ENCODE measurements around the gene GPX1. TPM values are rescaled to one million over a fixed set of nuclear protein-coding genes. Genes with fewer than 3 reads are reported as not detected.

Gene GPX1
- total and polyA plus RNA-seq, 2 of the 8 experiments (the other 6 are each of a cell fraction or from before 2014, with no cell fraction given): 250 to 757 TPM

DNA sequence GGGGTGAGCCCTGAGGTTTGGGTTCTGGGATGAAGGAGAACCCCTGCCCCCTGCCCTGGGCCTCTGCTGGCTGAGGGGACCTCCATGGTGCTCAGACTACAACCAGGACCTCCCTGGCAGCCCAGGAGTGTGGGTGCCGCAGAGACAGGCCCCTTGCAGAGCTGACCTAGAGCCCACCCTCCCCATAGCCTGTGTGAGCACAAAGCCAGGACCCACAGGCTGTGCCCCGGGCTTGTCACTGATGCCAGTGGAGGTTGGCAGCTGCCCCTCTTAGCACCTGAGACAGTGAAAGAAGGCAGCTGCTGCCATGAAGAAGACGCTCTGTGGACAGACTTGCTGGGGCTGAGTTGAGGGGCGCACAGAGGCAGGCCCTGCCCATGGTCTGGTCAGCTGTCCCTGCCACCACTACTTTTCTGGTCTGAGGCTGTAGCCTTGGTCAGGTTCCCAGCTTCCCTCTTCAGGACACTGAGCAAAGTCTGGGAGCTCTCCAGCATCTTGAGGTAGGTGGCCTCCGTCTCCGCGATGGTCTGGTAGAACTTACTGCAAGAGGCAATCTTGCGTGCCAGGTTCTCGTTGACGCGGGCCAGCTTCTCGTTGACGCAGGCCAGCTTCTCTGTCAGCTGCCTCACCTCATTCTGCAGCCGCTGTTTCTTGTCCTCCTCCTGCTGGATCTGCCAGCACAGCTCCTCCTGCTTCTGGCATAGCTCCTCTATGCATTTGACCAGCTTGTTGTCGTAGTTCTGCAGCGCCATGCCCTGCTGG lies 41.3 kb downstream of the GPX1 start (continued):
- TF ChIP-seq, protein P1, sequence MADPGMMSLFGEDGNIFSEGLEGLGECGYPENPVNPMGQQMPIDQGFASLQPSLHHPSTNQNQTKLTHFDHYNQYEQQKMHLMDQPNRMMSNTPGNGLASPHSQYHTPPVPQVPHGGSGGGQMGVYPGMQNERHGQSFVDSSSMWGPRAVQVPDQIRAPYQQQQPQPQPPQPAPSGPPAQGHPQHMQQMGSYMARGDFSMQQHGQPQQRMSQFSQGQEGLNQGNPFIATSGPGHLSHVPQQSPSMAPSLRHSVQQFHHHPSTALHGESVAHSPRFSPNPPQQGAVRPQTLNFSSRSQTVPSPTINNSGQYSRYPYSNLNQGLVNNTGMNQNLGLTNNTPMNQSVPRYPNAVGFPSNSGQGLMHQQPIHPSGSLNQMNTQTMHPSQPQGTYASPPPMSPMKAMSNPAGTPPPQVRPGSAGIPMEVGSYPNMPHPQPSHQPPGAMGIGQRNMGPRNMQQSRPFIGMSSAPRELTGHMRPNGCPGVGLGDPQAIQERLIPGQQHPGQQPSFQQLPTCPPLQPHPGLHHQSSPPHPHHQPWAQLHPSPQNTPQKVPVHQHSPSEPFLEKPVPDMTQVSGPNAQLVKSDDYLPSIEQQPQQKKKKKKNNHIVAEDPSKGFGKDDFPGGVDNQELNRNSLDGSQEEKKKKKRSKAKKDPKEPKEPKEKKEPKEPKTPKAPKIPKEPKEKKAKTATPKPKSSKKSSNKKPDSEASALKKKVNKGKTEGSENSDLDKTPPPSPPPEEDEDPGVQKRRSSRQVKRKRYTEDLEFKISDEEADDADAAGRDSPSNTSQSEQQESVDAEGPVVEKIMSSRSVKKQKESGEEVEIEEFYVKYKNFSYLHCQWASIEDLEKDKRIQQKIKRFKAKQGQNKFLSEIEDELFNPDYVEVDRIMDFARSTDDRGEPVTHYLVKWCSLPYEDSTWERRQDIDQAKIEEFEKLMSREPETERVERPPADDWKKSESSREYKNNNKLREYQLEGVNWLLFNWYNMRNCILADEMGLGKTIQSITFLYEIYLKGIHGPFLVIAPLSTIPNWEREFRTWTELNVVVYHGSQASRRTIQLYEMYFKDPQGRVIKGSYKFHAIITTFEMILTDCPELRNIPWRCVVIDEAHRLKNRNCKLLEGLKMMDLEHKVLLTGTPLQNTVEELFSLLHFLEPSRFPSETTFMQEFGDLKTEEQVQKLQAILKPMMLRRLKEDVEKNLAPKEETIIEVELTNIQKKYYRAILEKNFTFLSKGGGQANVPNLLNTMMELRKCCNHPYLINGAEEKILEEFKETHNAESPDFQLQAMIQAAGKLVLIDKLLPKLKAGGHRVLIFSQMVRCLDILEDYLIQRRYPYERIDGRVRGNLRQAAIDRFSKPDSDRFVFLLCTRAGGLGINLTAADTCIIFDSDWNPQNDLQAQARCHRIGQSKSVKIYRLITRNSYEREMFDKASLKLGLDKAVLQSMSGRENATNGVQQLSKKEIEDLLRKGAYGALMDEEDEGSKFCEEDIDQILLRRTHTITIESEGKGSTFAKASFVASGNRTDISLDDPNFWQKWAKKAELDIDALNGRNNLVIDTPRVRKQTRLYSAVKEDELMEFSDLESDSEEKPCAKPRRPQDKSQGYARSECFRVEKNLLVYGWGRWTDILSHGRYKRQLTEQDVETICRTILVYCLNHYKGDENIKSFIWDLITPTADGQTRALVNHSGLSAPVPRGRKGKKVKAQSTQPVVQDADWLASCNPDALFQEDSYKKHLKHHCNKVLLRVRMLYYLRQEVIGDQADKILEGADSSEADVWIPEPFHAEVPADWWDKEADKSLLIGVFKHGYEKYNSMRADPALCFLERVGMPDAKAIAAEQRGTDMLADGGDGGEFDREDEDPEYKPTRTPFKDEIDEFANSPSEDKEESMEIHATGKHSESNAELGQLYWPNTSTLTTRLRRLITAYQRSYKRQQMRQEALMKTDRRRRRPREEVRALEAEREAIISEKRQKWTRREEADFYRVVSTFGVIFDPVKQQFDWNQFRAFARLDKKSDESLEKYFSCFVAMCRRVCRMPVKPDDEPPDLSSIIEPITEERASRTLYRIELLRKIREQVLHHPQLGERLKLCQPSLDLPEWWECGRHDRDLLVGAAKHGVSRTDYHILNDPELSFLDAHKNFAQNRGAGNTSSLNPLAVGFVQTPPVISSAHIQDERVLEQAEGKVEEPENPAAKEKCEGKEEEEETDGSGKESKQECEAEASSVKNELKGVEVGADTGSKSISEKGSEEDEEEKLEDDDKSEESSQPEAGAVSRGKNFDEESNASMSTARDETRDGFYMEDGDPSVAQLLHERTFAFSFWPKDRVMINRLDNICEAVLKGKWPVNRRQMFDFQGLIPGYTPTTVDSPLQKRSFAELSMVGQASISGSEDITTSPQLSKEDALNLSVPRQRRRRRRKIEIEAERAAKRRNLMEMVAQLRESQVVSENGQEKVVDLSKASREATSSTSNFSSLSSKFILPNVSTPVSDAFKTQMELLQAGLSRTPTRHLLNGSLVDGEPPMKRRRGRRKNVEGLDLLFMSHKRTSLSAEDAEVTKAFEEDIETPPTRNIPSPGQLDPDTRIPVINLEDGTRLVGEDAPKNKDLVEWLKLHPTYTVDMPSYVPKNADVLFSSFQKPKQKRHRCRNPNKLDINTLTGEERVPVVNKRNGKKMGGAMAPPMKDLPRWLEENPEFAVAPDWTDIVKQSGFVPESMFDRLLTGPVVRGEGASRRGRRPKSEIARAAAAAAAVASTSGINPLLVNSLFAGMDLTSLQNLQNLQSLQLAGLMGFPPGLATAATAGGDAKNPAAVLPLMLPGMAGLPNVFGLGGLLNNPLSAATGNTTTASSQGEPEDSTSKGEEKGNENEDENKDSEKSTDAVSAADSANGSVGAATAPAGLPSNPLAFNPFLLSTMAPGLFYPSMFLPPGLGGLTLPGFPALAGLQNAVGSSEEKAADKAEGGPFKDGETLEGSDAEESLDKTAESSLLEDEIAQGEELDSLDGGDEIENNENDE (IDR thresholded peaks at IDR 0.05; ENCODE audit: insufficient replicate concordance, low read length): no peak
- no peak for TF ChIP-seq POLR2A (IDR thresholded peaks at IDR 0.05; ENCODE audit: control extremely low read depth in 1 of 2, low read depth in 2 of 2, low read length in 2 of 2)
